ENCODE measurements around the gene TRIM17.

The TRIM17 gene

DNA sequence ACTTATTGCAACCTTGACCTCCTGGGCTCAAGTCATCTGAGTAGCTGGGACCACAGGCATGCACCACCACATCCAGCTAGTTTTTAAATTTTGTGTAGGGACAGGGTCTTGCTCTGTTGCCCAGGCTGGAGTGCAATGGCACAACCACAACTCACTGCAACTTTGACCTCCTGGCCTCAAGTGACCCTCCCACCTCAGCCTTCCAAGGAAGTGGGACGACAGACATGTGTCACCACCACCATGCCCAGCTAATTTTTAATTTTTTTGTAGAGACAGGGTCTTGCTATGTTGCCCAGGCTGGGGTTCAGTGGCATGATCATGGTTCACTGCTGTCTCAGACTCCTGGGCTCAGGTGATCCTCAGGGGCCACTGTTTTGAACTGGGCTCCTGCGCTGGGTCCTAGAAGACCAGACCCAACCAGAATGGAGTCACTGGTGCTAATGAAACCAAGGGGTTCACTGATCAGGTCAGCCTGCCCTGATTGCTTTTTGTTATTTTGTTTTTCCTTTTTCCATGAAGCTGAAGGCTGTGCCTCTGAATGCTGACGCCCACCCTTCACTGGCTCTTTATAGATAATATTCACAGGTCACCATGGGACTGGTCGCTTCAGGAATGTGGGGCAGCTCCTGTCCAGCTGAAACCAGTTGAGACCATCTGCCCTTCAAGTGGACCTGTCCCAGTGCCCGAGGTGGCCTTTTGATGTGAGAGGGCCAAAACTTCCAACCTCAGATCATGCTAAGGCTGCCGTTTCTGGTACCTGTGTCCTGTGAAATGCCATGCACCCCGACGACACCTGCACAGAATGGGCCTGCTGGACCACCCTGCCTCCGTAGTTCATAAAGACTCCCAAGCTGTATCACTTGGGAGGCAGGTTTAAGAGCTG lies 4.9 kb downstream of the TRIM17 start:
- no peak for DNase-seq (ENCODE audit: low read depth)
- H3K4me3 ChIP-seq (ENCODE audit: low read depth, low read length), result no peak overlapping the region
- TF ChIP-seq CTCF (IDR thresholded peaks at IDR 0.05; ENCODE audit: insufficient read depth, low read depth, low read length, missing control alignments), result no peak

GRCh38 chr1:228411121-228411520 lies 5.5 kb downstream of the TRIM17 start:
- H3K4me3 ChIP-seq (ENCODE audit: low read depth, low read length), result no peak overlapping the region
- no peak for TF ChIP-seq CTCF (IDR thresholded peaks at IDR 0.05; ENCODE audit: insufficient read depth, low read depth, low read length, missing control alignments)
- no peak for DNase-seq (ENCODE audit: low read depth)

GRCh38 chr1:228410671-228411070 lies 6.0 kb downstream of the TRIM17 start:
- TF ChIP-seq CTCF (IDR thresholded peaks at IDR 0.05; ENCODE audit: insufficient read depth, low read depth, low read length, missing control alignments), result no peak

DNA sequence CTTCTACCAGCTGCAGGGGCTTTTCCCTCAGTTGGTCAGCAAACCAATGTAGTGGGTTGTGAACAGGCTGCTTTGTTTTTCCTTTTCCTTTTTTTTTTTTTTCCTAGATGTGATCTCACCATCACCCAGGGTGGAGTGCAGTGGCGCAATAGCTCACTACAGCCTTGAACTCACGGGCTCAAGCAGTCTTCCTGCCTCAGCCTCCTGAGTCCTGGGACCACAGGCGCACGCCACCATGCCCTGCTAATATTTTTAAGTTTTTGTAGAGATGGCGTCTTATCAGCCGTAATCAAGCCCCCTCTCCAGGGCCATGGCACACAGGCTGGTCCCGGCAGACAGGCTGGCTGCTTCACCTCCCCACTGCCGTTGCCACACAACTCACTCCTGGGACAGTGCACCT lies 6.6 kb downstream of the TRIM17 start:
- TF ChIP-seq CTCF (IDR thresholded peaks at IDR 0.05; ENCODE audit: insufficient read depth, low read depth, low read length, missing control alignments), result no peak
- H3K4me3 ChIP-seq (ENCODE audit: low read depth, low read length), result no peak overlapping the region
- no peak for DNase-seq (ENCODE audit: low read depth)

More at GRCh38 chr1:228410671-228411070, 6.0 kb downstream of the TRIM17 start:
- H3K4me3 ChIP-seq (ENCODE audit: low read depth, low read length), result no peak overlapping the region
- DNase-seq (ENCODE audit: low read depth), result no peak

- no peak for TF ChIP-seq CTCF (IDR thresholded peaks at IDR 0.05; ENCODE audit: insufficient read depth, low read depth, low read length, missing control alignments)
- no peak for DNase-seq (ENCODE audit: low read depth)
- H3K4me3 ChIP-seq (ENCODE audit: low read depth, low read length), result no peak overlapping the region
These were observed 7.5 kb downstream of the TRIM17 start for GRCh38 chr1:228408869-228409805.

DNA sequence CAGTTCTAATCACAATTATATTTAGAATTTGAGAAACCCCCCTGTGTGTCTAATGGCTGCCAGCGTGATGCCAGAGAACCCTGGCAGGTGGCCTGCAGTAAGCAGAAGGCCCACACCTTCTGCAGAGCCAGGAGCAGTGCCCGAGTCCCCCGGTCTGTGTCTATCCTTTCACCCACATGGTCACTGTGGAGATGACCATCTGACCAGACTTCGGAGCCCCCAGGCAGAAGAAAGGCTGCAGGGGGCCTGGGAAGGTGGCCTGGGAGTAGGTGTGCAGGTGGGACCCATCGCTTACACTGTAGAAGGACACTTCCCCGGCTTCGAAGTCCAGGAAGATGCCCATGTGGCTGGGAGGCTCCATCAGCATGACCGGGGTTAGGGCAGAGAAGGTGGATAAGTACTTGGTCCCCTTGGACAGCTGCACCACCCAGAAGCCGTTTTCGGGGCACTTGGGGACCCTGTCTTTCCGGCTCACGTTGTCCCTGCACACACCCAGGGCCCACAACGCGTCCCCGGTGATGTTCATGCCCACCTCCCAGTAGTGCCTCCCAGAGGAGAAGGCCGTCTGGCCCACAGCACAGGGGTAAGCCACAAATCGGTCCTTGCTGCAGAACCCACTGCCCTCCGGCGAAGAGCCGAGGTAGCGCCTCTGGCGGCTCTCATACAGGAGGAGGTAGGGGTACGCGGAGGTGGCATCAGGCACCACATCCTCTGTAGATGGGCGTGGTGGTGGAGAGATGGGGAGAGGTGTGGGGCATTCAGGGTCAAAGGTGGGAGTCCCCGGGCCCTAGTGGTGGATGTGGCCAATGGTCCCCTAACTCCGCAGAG lies 8.4 kb downstream of the TRIM17 start:
- no peak for DNase-seq (ENCODE audit: low read depth)
- TF ChIP-seq CTCF (IDR thresholded peaks at IDR 0.05; ENCODE audit: insufficient read depth, low read depth, low read length, missing control alignments), result no peak
- H3K4me3 ChIP-seq (ENCODE audit: low read depth, low read length), result peak overlapping the region; percentile 71; the same call in 1 of the 2 replicates
